Activated gamma-delta T cell (primary cell): ENCODE results near the gene CDYL2.
"Not testable (repeated sequence)": the region's sequence is repeated elsewhere in the genome, so short reads cannot be mapped to it uniquely, and the experiment has no call there.

Experiments used
- DNase-seq: peaks from one replicate; lab custom pipeline; 2025; lab: John Stamatoyannopoulos, UW

The CDYL2 gene

DNA sequence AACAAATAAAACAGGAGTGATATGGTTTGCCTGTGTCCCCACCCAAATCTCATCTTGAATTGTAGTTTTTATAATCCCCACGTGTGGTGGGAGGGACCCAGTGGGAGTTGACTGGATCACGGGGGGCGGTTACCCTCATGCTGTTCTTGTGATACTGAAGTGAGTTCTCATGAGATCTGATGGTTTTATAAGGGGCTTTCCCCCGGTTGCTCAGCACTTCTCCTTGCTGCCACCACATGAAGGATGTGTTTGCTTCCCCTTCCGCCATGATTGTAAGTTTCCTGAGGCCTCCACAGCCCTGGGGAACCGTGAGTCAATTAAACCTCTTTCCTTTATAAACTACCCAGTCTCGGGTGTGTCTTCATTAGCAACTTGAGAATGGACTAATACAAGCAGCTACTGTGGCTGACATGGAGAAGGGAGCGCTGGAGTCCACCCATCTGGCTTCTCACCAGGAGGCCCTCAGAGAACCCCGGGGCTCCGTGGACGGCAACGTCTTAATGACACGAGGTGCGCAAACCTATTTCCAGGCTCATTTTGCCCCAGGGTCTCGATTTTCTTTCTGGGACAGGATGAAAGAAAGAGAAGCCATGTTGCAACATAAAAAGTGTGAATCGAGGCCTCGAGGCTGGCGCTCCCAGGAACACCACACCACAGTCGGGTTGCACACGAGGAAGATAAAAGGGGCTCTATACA, 134.1 kb downstream of the CDYL2 start:
- DNase-seq, result no peak

DNA sequence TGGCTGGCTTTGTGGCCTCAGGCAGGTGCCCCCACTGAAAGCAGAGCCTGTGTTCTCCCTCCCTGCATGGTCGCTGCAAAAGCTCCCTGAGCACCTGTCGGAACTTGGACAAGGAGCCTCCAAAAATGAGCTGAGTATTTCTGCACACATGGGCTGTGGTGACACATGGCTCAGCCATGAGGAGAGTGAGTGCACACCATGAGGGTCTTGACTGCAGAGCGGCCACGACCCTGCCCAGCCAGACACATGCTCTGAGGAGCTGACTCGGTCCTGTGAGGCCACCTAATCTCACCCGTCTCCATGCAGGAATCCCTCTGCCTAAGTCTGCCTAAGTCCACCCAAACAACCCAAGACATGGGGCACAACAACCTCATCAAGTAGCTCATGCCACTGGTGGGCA, 134.7 kb downstream of the CDYL2 start:
- no peak for DNase-seq

DNA sequence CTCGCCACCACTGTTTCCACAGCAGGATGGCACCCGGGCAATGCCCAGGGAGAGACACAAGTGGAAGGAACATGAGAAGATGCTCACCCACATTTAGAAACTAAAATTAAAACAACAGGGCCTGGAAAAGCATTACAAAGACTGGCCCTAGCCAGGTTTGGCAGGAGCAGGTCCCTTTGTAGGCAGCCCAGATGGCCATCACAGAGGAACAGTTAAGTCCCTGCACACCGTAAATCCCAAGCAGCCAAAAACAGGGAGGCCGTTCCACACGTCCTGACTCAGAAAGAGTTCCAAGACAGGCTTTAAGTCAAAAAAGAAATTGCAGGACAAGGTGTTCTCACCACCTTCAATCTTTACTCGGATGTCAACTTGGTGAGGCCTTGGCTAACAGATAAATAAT, 136.5 kb downstream of the CDYL2 start:
- no peak for DNase-seq

DNA sequence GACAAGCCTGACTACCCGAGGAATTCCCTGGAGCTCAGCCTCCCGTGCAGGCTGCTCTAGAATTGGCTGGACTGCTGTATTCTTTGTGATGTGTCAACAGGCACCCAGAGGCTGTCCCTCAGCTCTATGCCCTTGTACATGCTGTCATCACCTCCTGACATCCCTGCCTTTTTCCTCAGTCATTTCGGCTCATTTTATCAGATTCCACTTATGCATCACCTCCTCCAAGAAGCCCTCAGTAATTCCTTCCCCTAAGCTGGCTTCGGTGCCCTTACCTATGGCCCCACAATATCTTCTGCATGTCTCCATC, 137.2 kb downstream of the CDYL2 start:
- DNase-seq, result no peak

DNA sequence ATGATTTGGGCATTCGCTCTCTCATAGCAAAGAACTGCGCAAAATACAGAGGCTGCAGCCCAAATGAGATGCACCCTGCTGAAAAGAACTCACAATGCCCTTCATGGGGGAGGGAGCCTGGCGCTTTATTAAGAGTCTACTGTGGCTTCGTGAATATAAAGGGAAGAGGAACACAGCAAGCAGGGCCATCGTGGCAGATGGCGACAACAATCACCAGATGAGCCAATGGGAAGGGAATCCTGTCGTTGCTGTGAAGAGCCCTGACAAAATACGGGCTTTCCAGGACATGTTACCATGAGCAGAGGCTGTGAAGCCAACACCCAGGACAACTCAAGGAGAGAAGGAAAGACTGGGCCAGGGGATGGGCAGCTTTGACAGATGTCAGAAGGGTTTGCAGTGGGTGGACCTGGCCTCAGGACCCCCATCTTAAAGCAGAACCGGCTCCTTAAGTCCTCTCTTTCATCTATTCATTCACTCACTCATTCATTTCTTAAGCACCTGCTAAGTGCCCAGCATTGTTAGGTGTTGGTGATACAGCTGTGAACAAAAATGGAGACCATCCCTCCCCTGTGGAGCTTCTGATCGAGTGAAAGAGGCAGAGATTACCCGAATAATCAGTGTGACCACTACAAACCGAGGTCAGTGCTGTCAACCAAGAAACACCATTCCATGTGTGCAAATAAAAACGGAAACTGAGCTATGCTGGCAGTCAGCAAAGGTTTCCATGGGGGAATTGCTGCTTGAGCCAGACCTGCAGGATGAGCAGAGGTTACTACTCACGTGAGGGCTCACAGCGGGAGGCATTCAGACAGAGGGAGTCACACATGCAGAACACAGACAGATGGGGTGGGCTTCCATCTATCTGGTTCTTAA, 137.8 kb downstream of the CDYL2 start:
- DNase-seq, result no peak

DNA sequence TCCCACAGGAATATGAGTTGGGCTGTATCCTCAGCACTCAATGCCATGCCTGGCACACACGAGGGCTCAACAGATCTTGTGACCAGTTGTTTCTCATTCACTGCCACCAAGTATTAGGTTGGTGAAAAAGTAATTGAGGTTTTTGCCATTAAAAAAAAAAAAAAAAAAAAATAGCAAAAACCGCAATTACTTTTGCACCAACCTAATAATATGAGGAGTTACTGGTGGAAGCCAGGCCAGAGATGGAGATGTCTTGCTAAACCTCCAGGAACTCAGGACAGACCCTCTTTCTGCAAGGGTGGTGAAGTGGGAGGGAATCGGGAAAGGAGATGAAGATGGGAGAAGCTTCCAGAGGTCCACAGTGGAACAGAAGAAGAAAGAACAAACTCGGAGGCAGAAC, 139.0 kb downstream of the CDYL2 start:
- no peak for DNase-seq

DNA sequence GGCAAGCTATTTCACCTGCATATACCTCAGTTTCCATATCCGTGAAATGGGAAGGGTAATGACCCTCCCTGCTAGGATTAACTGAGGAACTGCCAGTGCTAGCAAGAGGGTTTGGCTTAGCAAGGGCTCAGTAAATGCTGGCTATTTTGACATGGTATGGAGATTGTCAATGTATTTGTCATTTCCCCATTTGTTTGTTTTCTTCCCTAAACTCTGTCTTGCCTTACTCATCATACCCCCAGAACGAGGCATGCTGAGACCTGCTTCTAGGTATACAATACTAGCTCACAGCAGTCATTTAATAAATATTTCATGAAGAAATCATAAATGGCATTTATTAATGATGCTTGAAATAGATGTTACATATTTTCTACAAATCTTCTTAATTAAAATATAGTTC, 139.6 kb downstream of the CDYL2 start:
- DNase-seq, result no peak

DNA sequence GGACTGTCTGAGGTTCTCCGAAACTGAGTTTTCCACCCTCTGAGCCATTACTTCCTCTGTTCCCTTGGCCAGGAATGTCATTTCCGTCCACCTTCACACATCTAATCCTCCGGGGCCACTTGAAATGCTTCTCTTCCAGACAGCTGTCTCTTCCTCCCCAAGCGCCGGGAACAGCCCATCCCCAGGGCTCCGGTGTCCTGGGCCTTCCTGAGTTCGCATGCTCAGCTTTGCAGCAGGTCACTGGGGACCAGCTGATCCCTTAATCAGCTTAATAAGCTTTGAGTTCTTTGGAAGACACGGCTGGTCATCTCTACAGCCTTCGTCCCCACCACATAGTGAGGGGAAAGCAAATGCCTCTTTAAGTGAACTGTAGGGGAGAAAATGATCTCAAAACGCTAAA, 140.2 kb downstream of the CDYL2 start:
- DNase-seq, result no peak

DNA sequence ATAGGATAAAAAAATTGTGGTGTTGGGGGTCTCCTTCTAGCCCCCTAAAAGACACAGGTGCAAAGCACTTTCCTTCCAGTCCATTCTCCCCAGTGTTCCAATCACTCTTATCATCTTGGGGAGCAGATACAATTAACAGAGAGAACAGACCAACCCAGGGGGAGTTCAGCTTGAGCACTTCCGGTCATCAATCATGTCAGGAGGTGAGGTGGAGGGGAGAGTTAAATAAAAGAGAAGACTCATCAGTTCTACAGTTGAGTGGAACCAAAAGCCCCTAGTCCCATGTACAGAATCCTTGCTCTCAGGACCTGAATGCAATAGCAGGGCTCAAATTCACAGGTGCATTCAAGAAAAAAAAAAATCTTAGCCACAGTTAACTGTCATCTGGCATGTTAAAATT, 141.3 kb downstream of the CDYL2 start:
- DNase-seq, result no peak

DNA sequence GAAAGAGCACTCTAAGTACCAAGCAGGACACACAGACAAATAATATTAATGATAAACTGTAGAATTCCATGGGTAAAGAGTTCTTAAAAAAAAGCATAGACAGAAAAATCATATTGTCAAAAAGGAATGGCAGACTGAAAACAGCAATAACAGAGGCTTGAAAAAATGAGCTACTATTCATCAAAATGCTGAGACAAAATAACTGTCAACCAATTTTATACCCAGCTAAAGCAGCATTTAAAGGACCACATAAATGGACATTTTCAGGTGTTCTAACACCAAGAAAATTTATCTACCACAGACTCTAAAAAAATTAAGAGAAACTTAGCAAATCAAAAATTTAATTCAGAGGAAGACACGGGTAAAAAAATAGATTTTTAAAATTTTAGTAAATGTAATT, 144.5 kb downstream of the CDYL2 start:
- no peak for DNase-seq

DNA sequence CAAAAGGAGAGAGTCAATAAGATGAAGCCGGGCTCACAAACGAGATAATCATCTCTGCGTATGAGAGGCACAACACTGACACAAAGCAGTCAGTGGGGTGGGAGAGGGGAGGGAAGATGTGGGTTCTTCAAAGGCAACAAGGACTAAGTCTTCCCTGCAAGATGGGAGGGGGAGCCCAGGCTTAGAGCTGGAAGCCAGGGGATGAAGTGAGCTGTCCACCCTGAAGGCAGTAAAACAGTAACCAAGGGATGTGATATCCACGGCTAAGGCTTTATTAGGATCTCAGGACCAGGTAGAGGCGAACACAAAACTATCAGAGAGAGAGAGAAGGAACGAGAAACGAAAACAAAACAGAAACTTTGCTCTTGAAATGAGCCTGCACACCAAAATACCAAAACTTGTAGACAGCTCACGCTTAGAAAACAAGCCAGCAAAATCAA, 147.7 kb downstream of the CDYL2 start:
- no peak for DNase-seq

DNA sequence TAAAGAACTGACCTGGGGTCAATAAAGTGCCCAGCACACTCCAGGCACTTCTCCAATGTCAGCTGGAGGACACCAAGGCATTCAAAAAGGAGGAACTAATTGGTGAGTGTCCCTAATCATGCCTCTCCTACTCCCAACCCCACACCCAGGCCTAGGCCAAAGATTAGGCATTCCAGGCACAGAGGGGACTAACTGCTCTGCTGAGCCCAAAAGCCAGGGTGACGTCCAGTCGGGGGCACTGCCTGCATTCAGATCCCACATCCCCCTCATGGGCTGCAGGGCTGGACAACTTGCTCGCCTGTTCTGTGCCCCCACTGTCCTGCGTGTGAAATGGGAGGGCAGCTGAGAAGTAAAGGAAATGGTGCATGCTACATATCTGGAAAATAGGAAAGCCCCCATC, 148.2 kb downstream of the CDYL2 start:
- DNase-seq, result no peak

DNA sequence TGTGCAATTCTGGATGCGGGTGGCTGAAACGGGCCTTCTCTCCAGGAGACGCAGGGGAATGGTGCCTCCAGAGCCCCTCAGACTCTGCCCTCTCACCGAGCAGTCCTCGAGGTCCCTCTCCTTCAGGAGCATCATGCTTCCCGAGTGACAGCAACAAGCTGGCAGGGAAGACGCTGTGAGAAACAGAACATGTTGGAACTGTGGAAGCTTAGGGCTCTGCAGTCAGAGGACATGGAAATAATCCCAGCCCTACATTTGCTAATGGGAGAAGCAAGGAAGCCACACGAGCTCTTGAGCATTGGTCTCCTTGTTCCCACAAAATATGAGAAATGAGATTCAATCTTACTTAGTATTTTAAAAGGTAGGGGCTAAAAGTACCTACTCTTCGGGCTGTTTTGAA, 148.6 kb downstream of the CDYL2 start:
- DNase-seq, result no peak

DNA sequence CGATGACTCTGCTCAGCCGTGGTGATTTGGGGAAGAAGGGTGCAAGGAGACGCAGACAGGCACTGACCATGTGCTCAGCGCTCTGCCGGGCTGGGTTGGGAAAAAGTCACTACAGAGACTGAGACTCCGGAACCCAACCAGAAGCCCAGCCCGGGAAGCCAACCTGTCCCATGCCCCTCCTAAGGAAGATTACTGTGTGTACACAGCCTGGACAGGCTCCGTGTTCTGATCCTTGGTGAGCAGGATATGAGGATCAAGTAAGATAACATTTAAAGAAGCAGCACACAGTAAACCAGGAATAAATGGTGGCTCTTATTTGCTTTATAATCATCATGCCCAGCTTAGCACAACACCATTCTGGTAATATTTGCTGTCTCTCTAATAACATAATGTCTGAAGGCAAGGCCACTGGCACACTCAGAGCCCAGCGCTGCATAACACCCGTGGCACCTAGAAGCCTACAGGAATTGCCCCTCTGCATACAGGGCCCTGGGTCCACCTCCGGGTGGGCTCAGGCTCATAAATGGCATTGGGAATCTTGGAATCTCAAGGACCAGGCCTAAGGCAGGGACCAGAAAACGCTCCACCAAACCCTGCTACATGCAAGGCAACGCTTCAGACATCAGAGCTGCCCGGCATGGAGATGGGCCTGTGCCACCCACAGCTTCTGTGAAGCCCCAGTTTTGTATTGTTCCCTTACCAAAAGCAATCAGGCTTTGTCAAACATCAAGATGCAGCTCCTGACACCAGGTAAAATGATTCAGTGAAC, 150.1 kb downstream of the CDYL2 start:
- no peak for DNase-seq

DNA sequence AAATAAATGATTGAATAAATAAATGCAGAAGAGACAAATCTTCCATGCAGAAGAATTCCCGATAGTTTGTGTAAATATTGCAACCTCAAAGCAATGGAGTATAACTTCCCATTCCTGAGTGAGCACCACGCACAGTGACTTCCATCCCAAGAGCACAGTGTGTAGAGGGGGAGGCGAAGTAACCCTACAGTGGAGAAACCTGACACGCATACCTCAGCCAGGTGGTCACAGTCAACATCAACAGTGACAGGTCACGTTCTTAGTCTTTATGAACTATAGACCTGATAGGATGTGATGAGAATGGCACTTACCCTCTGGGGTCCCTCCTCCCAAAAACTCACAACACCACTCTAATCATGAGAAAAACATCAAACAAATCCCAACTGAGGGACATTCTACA, 152.0 kb downstream of the CDYL2 start:
- DNase-seq, result no peak

DNA sequence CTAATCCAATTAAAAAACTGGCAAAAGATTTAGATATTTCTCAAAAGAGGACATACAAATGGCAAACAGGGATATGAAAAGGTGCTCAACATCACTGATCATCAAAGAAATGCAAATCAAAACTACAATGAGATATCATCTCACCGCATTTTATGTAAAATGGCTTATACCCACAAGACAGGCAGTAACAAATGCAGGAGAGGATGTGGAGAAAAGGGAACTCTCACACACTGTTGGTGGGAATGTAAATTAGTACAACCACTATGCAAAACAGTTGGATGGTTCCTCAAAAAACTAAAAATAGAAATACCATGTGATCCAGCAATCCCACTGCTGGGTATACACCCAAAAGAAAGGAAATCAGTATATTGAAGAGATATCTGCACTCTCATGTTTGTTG, 154.1 kb downstream of the CDYL2 start:
- DNase-seq, result not testable (repeated sequence)

DNA sequence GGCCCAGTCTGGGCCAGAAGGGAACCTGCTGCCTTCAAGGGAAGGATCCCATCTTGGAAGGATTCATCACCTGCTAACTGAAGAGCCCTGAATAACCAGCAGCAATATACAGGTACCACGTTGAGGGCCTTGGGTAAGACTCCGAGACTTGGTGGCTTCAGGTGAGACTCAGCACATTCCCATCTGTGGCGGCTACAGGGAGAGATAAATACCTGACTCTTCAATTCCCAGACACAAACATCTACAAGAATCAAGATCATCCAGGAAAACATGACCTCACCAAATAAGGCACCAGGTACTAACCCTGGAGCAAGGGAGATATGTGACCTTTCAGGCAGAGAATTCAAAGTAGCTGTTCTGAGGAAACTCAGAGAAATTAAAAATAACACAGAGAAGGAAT, 164.1 kb downstream of the CDYL2 start:
- DNase-seq, result no peak

DNA sequence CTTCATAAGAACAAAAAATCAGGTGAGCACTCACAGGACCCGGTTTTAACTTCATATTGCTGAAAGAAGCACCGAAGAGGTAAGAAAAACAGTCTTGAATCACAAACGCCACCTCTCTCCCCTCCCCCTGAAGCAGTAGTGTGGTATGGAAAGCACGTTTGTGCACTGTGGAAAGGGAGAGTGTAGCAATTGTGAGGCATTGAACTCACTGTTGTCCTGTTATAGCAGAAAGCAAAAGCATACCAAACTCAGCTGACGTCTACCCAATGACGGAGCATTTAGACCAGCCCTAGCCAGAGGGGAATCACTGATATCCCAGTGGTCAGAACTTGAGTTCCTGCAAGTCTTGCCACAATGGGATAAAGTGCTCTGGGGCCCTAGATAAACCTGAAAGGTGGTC, 164.8 kb downstream of the CDYL2 start:
- DNase-seq, result no peak

DNA sequence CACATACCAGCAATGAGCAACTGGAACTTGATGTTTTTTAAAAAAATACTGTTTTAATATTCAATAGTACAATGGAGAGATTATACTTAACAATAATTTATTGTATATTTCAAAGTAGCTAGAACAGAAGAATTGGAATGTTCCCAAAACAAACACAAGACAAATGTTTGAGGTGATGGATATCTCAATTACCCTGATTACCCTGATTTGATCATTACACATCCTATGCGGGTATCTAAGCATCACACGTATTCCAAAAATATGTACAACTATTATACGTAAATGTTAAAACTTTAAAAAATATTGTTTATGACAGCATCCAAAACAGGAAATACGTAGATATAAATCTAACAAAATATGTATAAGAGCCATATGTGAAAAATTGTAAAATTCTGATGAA, 166.8 kb downstream of the CDYL2 start:
- DNase-seq, result no peak

DNA sequence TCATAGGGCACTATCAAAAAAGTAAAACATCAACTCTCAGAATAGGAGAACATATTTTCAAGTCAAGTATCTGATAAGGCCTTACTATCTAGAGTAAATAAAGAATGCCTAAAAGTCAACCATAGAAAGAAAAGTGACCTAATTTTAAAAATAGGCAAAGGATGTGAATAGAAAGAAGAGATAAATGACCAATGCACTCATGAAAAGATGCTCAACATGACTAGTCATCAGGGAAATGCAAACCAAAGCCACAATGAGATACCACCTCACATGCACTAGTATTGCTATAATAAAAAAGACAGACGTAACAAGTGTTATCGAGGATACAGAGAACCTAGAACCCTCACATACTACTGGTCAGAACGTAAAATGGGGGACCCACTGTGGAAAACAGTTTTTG, 172.8 kb downstream of the CDYL2 start:
- no peak for DNase-seq

DNA sequence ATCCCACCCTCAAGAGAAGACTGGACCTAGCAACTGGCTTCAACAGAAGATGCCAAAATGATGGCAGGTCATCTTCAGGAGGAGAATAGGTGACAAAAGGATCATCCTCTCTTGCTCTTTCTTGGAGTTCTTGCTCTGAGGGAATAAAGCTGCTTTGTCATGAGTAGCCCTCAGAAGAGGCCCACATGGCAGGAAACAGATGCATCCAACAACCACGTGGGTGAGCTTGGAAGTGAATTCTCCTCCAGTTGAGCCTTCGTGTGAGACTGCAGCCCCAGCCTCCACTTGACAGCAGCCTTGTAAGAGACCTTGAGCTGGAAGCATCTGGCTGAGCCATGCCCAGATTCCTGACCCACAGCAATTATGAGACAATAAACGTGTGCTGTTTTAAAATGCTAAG, 176.1 kb downstream of the CDYL2 start:
- DNase-seq, result no peak

DNA sequence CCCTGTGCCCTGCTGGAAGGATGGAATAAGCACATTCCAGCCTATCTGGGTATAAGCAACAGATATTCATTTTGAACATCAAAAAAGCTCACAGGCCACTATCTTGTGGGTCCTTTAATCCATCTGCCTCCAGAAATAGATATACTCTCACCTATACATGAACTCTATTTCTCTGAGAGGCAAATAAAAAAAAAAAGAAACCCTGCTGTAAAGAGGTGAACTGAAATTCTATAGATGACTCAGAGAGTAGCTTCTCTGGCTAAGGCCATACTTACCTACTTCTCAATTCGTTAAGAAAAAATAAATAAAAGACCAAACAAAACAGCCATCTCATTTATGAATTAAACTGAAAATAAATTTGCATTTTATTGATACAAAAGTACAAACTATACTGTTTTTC, 177.3 kb downstream of the CDYL2 start:
- DNase-seq, result no peak

DNA sequence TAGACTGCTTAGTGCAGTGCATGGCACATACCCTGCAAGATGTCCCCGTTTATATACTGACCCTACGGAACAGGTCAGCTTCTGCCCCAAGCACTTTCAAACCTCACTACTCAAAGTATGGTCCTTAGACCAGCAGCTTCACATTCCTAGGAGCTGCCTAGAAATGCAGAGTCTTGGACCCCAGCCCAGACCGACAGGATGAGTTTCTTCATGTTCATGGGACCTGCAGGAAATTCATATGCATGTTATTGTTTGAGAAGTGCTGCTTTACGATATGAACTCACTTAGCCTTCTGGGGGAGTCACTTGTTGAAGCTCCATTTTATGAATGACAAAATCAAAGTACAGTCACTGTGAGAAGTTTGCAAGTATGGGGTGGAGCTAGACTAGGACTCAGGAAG, 181.0 kb downstream of the CDYL2 start:
- no peak for DNase-seq
